H7 (cell line): ENCODE results near the gene INPP5A. TPM values are rescaled to one million over a fixed set of nuclear protein-coding genes. Genes with fewer than 3 reads are reported as not detected.
"Not testable (repeated sequence)": the region's sequence is repeated elsewhere in the genome, so short reads cannot be mapped to it uniquely, and the experiment has no call there.

Experiments
- DNase-seq: peaks from one replicate; pipeline ENCODE4 v3.0.0; 2012
- H3K27me3 ChIP-seq: 2 replicates; pipeline ENCODE4 v1.6.0; 2011; ENCODE audit warnings: mild to moderate bottlenecking, low read length; ENCODE audit not compliant: control insufficient read depth, insufficient read depth
- H3K36me3 ChIP-seq: replicated peaks from 2 replicates; pipeline ENCODE4 v1.5.1; 2011; ENCODE audit warnings: low read length; ENCODE audit not compliant: control insufficient read depth, insufficient read depth
- H3K4me3 ChIP-seq: 2 replicates; pipeline ENCODE4 v1.5.1; 2011; ENCODE audit warnings: low read depth, mild to moderate bottlenecking, control low read depth, low read length, moderate library complexity; ENCODE audit not compliant: insufficient read depth
- total RNA-seq: library from RNA; depleted of rRNA; stranded (reverse); fragments of >200 nt; shearing (Covaris generic); gene quantifications from 2 replicates; pipeline ENCODE4 v1.2.3, GENCODE V29; 2014; rRNA removed

The INPP5A gene, protein sequence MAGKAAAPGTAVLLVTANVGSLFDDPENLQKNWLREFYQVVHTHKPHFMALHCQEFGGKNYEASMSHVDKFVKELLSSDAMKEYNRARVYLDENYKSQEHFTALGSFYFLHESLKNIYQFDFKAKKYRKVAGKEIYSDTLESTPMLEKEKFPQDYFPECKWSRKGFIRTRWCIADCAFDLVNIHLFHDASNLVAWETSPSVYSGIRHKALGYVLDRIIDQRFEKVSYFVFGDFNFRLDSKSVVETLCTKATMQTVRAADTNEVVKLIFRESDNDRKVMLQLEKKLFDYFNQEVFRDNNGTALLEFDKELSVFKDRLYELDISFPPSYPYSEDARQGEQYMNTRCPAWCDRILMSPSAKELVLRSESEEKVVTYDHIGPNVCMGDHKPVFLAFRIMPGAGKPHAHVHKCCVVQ
- 21.0 and 29.2 TPM in 2 replicates for total RNA-seq

DNA sequence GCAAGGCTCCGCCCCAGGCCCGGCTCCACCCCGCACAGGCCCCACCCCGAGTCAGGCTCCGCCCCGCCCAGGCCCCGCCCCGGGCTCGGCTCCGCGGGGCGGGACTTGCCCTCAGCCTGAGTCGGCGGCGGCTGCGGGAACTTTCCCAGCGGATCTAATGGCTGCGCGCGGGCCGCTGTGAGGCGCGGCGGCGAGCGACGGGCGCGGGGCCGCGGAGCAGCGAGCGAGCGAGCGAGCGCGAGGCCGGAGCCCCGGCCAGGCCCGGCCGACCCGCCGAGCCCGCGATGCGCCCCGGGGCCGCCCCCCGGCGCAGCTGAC lies at the start of gene INPP5A:
TSS of gene INPP5A (plus strand) at position 104 of the 318 bp plus-strand sequence. CDS start 310 bp downstream, outside the sequence.
- Histone ChIP-seq H3K4me3 (peak within 1 kb of the TSS; percentile 65), H3K27me3 (peaks cover 4% of the 10 kb centered on the region), H3K36me3 (no peaks in the 10 kb centered on the region)
- DNase-seq, result peak; percentile 100

DNA sequence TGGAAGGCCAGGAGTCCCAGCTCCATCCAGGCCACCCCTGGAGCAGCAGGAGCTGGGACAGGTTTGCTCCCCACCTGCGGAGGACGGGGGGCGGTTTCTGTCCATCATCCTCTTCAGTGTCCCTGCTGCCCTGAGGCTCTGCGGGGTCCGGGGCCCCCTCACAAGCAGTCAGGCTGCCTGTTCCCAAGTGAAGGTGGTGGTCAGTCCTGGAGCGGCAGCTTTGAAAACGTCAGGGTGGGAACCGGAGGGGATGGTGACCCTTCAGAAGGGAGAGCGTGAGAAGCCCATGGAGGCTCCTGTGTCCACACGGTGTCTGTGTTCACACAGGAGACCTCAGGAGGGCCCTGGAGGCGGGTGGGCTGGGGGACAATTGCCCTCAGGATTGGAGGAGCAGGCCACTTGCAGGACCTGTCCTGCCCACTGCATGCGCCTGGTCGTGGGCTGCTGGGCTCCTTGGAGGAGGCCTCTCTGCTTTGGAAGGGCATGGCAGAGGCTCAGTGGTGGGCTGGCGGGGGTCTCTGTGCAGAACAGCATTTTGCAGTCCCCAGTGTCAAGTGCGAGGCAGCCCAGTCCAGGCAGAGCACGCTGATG lies 49.3 kb upstream of the INPP5A start:
- Histone ChIP-seq H3K36me3 (no peaks in the 10 kb centered on the region), H3K27me3 (no peaks in the 10 kb centered on the region), H3K4me3 (no peak overlapping the region)
- DNase-seq, result peak; percentile 33

DNA sequence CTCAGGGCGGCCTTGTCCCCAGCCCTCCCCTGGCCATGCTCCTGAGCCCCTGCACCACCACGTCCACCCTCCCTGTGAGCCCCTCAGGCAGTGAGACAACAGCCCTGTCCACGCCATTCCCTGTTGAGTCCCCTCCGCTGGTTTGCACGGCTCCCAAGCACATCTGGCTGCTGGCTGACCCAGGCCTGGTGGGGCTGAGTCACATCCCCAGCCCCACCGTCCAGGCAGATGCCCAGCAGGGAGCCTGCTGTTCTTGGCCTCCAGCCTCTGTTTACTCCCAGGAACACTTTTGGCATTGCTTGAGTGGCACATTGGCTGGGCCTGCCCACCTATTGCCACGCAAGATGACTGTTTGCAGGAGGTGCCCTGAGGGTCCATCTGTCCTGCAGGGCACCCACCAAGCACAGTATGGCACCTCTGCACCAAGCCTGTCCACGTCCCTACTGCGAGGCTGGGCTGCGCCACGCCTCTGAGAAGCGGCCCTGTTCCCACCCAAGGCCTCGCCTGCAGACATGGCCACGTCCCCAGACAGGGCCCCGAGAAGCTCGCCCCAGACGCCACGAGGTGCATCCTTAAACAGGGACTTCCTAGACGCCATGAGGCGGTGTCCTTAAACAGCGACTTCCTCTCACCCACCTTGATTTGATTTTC lies 48.4 kb upstream of the INPP5A start:
- Histone ChIP-seq H3K36me3 (no peaks in the 10 kb centered on the region), H3K4me3 (no peak overlapping the region), H3K27me3 (no peaks in the 10 kb centered on the region)
- peak; percentile 46 for DNase-seq

DNA sequence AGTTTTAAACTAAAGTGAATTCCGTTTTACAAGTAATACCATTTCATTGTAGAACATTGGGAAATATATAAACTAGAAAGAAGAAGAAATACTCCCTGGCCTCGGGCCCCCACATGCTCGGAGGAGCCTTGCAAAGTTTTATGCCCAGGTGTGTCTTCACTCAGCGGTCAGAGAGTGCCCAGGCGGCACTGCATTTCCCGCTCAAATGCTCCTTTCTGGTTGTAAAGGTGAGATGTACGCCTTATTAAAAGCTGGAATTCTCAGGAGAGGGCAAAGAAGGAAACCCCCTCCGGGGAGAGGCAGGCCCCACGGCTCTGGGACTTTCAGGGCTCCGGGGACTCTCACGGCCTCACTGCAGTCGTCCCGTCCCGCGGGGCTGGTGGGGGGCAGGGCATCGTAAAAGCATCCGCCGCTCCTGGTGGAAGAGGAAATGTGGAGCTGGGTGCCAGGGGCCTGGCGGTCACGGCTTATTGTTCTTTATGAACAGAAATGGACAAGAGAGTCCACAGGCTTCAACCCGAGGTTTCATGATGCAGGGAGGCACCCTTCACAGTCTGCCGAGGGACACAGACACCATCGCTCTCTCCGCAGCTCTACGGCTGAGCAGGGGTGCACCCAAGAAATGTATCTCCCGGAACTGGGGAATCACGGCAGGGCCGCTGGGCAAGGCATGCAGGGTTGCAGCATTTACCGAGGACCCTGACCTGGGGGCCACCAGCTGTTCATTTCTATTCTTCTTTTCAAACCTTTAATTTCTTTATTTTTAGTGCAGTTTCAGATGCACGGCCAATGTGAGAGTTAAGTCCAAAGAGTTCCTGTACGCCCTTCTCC lies 47.7 kb upstream of the INPP5A start:
- no peak for DNase-seq
- H3K4me3 ChIP-seq, result no peak overlapping the region
- H3K27me3 ChIP-seq, result no peaks in the 10 kb centered on the region
- no peaks in the 10 kb centered on the region for H3K36me3 ChIP-seq

DNA sequence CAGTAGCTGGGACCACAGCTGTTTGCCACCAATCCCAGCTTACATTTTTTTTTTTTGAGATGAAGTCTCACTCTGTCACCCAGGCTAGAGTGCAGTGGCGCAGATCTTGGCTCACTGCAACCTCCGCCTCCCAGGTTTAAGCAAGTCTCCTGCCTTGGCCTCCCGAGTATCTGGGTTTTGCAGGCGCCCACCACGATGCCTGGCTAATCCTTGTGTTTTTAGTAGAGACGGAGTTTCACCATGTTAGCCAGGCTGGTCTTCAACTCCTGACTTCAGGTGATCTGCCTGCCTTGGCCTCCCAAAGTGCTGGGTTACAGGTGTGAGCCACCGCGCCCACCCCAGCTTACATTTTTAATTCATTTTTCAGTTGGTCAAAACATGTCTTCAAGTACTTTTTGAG lies 46.1 kb upstream of the INPP5A start:
- not testable (repeated sequence) for DNase-seq, H3K36me3 ChIP-seq, H3K4me3 ChIP-seq, H3K27me3 ChIP-seq

DNA sequence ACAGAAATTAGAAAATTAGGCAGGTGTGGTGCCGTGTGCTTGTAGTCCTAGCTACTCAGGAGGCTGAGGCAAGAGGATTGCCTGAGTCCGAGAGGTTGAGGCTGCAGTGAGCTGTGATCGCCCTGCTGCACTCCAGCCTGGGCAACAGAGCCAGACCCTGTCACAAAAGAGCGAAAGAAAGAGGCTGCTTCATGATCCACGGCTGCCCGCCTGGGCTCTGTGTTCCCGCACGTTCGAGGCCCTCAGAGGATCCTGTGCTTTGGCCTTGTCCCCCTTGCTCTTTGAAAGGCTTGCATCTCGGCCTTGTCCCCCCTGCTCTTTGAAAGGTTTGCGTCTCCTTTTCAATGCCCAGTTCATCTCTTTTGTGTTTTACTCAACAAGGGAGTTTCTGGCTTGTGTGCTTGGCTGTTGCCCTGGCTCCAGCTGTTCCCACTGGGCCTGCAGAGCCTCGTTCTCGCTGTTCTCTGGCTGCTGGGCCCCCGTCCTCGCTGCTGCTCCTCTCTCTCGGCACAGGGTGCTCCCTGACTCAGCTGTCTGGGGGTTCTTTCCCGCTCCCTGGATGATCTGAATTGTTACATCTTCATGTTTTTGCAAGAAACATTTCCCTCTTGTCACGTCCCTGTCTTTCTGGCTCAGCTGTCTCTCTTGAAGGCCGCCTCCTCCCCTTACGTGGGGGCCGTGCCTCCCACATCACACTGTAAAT lies 45.1 kb upstream of the INPP5A start:
- Histone ChIP-seq H3K27me3 (no peaks in the 10 kb centered on the region), H3K4me3 (no peak overlapping the region), H3K36me3 (no peaks in the 10 kb centered on the region)
- no peak for DNase-seq

DNA sequence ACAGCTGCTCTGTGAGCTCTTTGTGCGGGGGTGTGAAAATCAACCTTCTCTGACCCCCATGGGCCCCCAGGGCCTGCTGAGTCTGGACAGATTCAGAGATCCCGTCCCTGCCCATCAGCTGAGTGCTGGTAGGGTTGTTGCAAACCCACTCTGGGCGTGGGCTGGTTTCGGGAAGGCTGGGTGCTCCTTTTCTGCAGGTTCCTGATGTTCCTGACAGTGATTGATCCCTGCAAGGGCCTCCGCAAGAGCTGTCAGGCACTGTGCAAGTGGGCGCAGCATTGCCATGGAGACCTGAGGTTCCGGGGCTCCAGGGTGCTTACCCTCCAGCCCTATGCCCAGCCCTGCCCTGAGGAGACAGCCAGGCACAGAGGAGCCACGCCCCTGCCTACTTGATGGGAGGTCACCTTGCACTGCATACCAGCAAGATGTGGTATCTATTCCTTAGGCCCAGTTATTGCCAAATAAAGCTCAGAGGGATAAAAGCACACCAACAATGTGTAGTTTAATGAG lies 44.3 kb upstream of the INPP5A start:
- Histone ChIP-seq H3K36me3 (no peaks in the 10 kb centered on the region), H3K27me3 (no peaks in the 10 kb centered on the region), H3K4me3 (no peak overlapping the region)
- no peak for DNase-seq

DNA sequence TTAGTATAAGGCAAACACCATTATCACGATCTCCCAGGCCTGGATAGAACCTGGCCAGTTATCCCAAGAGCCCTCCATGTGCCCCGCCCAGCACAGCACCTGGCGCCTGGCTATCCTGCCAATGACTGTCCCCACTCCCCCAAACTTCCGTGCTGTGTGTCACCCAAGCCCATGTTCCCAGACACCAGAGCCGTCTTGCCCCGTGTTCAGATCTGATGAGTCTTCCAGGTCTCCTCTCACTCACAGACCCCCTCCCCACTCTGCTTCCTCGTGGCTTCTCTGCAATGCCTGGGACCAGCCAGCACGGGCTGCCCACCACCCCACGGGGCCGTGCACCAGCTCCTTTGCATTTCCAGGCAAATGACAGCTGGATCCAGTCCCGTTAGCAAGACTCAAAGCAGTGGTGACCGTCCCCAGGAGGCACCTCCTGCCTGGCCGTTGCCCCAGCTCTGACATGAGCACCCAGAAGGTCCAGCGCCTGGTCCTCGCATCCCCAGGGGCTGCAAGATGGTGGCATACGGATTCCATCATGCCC lies 43.8 kb upstream of the INPP5A start:
- Histone ChIP-seq H3K36me3 (no peaks in the 10 kb centered on the region), H3K27me3 (no peaks in the 10 kb centered on the region), H3K4me3 (no peak overlapping the region)
- DNase-seq, result no peak

DNA sequence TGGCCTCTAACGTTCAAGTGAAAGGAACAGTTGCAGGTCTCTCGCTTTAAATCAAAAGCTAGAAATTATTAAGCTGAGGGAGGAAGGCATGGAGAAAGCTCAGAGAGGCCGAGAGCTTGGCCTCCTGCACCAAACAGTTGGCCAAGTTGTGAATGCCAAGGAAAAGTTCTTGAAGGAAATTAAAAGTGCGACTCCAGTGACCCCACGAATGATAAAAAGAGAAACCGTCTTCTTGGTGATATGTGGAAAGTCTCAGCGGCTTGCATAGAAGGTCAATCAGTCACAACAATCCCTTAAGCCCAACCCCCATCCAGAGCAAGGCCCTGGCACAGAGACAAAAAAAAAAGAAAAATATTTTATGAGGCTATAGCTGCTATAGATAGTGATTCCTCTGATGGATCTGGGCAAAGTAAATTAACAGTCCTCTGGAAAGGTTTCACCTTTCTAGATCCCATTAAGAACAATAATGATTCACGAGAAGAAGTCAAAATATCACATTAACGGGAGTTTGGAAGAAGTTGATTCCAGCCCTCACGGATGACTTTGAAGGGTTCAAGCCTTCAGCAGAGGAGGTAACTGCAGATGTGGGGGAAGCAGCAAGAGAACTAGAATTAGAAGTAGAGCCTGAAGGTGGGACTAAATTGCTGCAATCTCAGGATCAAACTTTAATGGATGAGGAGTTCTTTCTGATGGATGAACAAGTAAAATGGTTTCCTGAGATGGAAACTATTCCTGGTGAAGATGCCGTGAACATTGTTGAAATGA lies 42.5 kb upstream of the INPP5A start:
- Histone ChIP-seq H3K27me3 (no peaks in the 10 kb centered on the region), H3K4me3 (no peak overlapping the region)

DNA sequence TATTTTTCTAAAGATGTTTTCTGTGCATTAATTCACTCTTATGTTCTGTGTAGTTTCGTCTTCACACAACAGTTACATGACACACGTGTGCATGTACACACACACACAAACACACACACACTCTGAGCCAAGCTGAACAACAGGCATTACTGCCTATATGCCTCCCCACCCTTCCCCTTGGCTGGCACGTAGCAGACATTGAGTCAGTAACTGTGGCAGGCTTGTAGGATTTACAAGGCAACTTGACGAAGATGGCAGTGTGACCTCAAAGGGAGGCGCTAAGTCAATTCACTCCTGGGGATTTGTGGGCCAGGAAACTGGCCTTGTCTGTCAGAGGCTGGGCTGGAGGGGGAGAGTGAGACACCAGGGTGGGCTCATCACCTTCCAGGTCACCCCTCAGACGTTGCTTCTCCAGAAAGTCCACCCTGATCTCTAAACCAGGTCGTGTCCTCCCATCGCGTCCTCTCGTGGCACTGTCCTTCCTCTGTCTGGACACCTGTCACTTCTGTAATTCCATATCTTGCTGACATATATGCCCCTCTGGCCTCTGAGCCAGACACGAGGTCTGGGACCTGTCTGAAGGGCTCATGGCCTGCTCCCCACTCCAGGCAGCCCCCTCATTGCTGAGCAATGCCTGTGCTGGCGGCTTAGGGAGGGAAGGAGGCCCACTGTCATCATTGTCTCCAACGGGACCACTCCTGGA lies 41.1 kb upstream of the INPP5A start:
- DNase-seq, result peak; percentile 38
- Histone ChIP-seq H3K4me3 (no peak overlapping the region), H3K27me3 (no peaks in the 10 kb centered on the region), H3K36me3 (no peaks in the 10 kb centered on the region)

More for the DNA sequence above, 42.5 kb upstream of the INPP5A start:
- no peak for DNase-seq
- no peaks in the 10 kb centered on the region for H3K36me3 ChIP-seq

DNA sequence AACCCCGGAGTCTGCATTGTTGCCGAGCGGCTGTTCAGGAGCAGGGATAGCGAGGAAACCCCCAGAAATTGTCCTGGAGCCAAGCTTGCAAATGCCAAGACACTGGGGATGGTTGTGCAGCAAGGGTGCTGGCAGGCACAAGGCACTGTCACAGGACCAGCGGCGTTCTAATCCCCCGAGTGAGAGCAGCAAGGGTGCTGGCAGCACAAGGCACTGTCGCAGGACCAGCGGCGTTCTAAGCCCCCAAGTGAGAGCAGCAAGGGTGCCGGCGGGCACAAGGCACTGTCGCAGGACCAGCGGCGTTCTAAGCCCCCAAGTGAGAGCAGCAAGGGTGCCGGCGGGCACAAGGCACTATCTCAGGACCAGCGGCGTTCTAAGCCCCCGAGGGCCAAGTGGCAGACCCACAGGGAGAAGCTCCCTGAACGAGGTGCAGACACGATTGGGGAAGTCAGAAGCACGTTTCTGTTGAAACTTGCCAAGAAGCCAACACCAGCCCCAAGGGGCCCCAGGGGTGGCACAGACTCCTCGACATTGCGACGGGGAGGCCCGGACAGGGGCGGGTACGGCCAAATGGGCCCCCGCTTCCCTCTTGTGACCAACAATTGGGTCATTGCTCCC lies 40.4 kb upstream of the INPP5A start:
- peak; percentile 57 for DNase-seq
- Histone ChIP-seq H3K27me3 (no peaks in the 10 kb centered on the region), H3K36me3 (no peaks in the 10 kb centered on the region), H3K4me3 (no peak overlapping the region)

DNA sequence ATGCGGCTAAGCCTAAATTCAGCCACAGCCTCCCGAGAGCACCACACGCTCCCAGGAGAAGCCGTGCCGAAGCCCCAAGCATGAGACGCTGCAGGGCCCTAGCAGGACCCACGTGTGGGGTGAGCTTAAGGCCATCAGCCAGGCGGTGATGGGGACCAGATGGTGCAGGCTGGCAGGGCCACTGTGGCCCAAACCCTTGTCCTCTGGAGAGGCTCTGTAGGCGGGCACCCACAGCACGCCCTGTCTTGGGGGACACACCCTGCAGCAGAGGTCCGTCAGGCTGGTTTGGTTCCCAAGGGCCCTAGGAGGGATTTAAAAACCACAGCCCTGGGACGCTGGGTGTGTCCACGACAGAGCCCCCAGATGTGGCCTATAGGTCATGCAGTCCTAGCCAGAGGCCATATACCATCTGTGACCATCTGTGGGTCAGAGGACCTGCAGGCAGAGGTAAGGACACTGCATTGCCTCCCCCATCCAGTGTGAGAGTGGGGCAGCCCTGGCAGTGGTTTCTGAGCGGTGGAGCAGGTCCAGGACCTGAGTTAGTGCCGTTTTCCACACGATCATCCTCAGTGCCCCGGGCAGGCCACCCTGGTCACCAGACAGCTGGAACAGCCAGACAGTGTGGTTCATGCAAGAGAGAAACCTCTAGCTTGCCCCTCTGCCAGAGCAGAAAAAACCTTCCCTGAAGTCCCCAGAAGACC lies 39.6 kb upstream of the INPP5A start:
- no peaks in the 10 kb centered on the region for H3K27me3 ChIP-seq
- DNase-seq, result no peak
- no peak overlapping the region for H3K4me3 ChIP-seq
- no peaks in the 10 kb centered on the region for H3K36me3 ChIP-seq
